H9 (cell line): ENCODE data around the gene FMNL1. TPM values are rescaled to one million over a fixed set of nuclear protein-coding genes. Genes with fewer than 3 reads are reported as not detected.

Experiments
- DNase-seq: peaks from one replicate; pipeline ENCODE4 v3.0.0-alpha.2; 2017
- H2AFZ ChIP-seq: one replicate; pipeline ENCODE4 v1.6.1; 2013; ENCODE audit warnings: mild to moderate bottlenecking, low read length, control low read depth, moderate library complexity
- H2AK5ac ChIP-seq: 2 replicates; pipeline ENCODE4 v1.6.1; 2013; ENCODE audit warnings: low read length, control low read depth, mixed read lengths; ENCODE audit not compliant: insufficient read length
- H2BK120ac ChIP-seq: one replicate; pipeline ENCODE4 v1.6.1; 2013; ENCODE audit warnings: low read depth, mild to moderate bottlenecking, low read length, control low read depth, inconsistent platforms; ENCODE audit not compliant: poor library complexity, severe bottlenecking
- H2BK12ac ChIP-seq: 2 replicates; pipeline ENCODE4 v1.6.1; 2013; ENCODE audit warnings: low read length, control low read depth, mixed read lengths, low read depth; ENCODE audit not compliant: insufficient read length
- H2BK15ac ChIP-seq: 2 replicates; pipeline ENCODE4 v1.6.1; 2013; ENCODE audit warnings: low read depth, low read length, control low read depth
- H2BK20ac ChIP-seq: one replicate; pipeline ENCODE4 v1.6.1; 2013; ENCODE audit warnings: low read depth, mild to moderate bottlenecking, low read length, control low read depth, inconsistent platforms; ENCODE audit not compliant: poor library complexity, severe bottlenecking
- H2BK5ac ChIP-seq: 2 replicates; pipeline ENCODE4 v1.6.1; 2013; ENCODE audit warnings: low read length, control low read depth, mixed read lengths; ENCODE audit not compliant: insufficient read length
- H3K14ac ChIP-seq: 2 replicates; pipeline ENCODE4 v1.6.1; 2013; ENCODE audit warnings: low read length, control low read depth; ENCODE audit not compliant: insufficient read depth
- H3K18ac ChIP-seq: 2 replicates; pipeline ENCODE4 v1.6.1; 2013; ENCODE audit warnings: low read depth, mild to moderate bottlenecking, mixed read lengths, low read length, control low read depth; ENCODE audit not compliant: insufficient read length
- H3K23ac ChIP-seq: 2 replicates; pipeline ENCODE4 v1.6.1; 2013; ENCODE audit warnings: low read length, control low read depth, mixed read lengths, low read depth; ENCODE audit not compliant: insufficient read length
- H3K23me2 ChIP-seq: 2 replicates; pipeline ENCODE4 v1.6.1; 2013; ENCODE audit warnings: low read depth, mild to moderate bottlenecking, mixed read lengths, low read length, control low read depth; ENCODE audit not compliant: insufficient read length, poor library complexity, severe bottlenecking
- H3K27ac ChIP-seq: 2 replicates; pipeline ENCODE4 v1.5.1; 2013; ENCODE audit warnings: low read length, control low read depth, mixed read lengths, low read depth; ENCODE audit not compliant: insufficient read length
- H3K27me3 ChIP-seq: 2 replicates; pipeline ENCODE4 v1.6.1; 2013; ENCODE audit warnings: low read length, control low read depth, inconsistent platforms; ENCODE audit not compliant: insufficient read depth
- H3K4ac ChIP-seq: 2 replicates; pipeline ENCODE4 v1.6.1; 2013; ENCODE audit warnings: low read depth, mild to moderate bottlenecking, control low read depth, inconsistent platforms, low read length, moderate library complexity
- H3K4me1 ChIP-seq: 2 replicates; pipeline ENCODE4 v1.6.1; 2013; ENCODE audit warnings: low read length, control low read depth, inconsistent platforms; ENCODE audit not compliant: insufficient read depth
- H3K4me2 ChIP-seq: 2 replicates; pipeline ENCODE4 v1.6.1; 2013; ENCODE audit warnings: low read length, control low read depth, mixed read lengths; ENCODE audit not compliant: insufficient read length, insufficient read depth
- H3K56ac ChIP-seq: 2 replicates; pipeline ENCODE4 v1.6.1; 2013; ENCODE audit warnings: low read depth, mild to moderate bottlenecking, mixed read lengths, low read length, control low read depth; ENCODE audit not compliant: insufficient read length
- H3K79me1 ChIP-seq: 2 replicates; pipeline ENCODE4 v1.6.1; 2013; ENCODE audit warnings: low read depth, mild to moderate bottlenecking, moderate library complexity, low read length, control low read depth, inconsistent platforms; ENCODE audit not compliant: insufficient read depth, poor library complexity, severe bottlenecking
- H3K79me2 ChIP-seq: 2 replicates; pipeline ENCODE4 v1.6.1; 2013; ENCODE audit warnings: low read length, control low read depth, inconsistent platforms; ENCODE audit not compliant: insufficient read depth
- H3K9ac ChIP-seq: 2 replicates; pipeline ENCODE4 v1.6.1; 2013; ENCODE audit warnings: low read length, control low read depth, mixed read lengths; ENCODE audit not compliant: insufficient read length; ENCODE audit errors: extremely low read depth
- H3K9me3 ChIP-seq: one replicate; pipeline ENCODE4 v1.6.1; 2013; ENCODE audit warnings: low read depth, low read length, inconsistent platforms; ENCODE audit not compliant: control insufficient read depth
- H3T11ph ChIP-seq: one replicate; pipeline ENCODE4 v1.6.1; 2013; ENCODE audit warnings: mild to moderate bottlenecking, low read length, control low read depth, inconsistent platforms
- H4K20me1 ChIP-seq: one replicate; pipeline ENCODE4 v1.6.1; 2013; ENCODE audit not compliant: control insufficient read depth, insufficient read length, insufficient read depth
- H4K5ac ChIP-seq: 2 replicates; pipeline ENCODE4 v1.6.1; 2013; ENCODE audit warnings: low read depth, mild to moderate bottlenecking, mixed read lengths, low read length, control low read depth; ENCODE audit not compliant: insufficient read length
- H4K8ac ChIP-seq: replicated peaks from 2 replicates; pipeline ENCODE4 v1.6.1; 2013; ENCODE audit warnings: low read length, control low read depth, mixed read lengths, low read depth; ENCODE audit not compliant: insufficient read length
- H4K91ac ChIP-seq: 2 replicates; pipeline ENCODE4 v1.6.1; 2013; ENCODE audit warnings: low read depth, mild to moderate bottlenecking, moderate library complexity, mixed read lengths, low read length, control low read depth; ENCODE audit not compliant: insufficient read length
- H3K27ac Mint-ChIP-seq, 3 experiments: 2 replicates in 2 of 3; 3 replicates in 1 of 3; pipeline ENCODE4 v1.8.0; 2020 to 2021; ENCODE audit warnings: mixed read lengths in 3 of 3, mild to moderate bottlenecking in 1 of 3, moderate library complexity in 1 of 3
- H3K27me3 Mint-ChIP-seq: 2 replicates; pipeline ENCODE4 v1.8.0; 2021; ENCODE audit warnings: low read depth, mild to moderate bottlenecking, moderate library complexity, mixed read lengths
- H3K36me3 Mint-ChIP-seq, 3 experiments: 2 replicates in 2 of 3; 3 replicates in 1 of 3; pipeline ENCODE4 v1.8.0; 2020 to 2021; ENCODE audit warnings: low read depth in 3 of 3, mixed read lengths in 3 of 3; ENCODE audit not compliant: insufficient read depth in 1 of 3
- H3K4me1 Mint-ChIP-seq, 2 experiments: 2 replicates each; pipeline ENCODE4 v1.8.0; 2020; ENCODE audit warnings: mixed read lengths in 2 of 2
- H3K4me3 Mint-ChIP-seq, 2 experiments: 2 replicates in 1 of 2; 3 replicates in 1 of 2; pipeline ENCODE4 v1.8.0; 2020 to 2021; ENCODE audit warnings: mild to moderate bottlenecking in 2 of 2, mixed read lengths in 2 of 2, moderate library complexity in 1 of 2
- H3K9me3 Mint-ChIP-seq, 2 experiments: 2 replicates in 1 of 2; 3 replicates in 1 of 2; pipeline ENCODE4 v1.8.0; 2020; ENCODE audit warnings: mild to moderate bottlenecking in 2 of 2, mixed read lengths in 2 of 2, moderate library complexity in 1 of 2
- WGBS: extraction: QIAGEN DNeasy Blood & Tissue Kit; methylation state at CpG from one replicate; pipeline ENCODE4 v1.1.7; 2013; ENCODE audit warnings: missing lambda C conversion rate, low lambda C conversion rate, mixed read lengths; ENCODE audit not compliant: insufficient read length; ENCODE audit errors: extremely low coverage; 5-methylcytosine and 5-hydroxymethylcytosine counted together
- total RNA-seq: library from RNA; stranded (reverse); gene quantifications from 2 replicates; pipeline ENCODE4 v1.2.1, GENCODE V29; 2021
- TF ChIP-seq, protein P1 (sequence below): fragments of 200-600 bp; sonication (generic); conservative IDR thresholded peaks from 3 replicates; pipeline ENCODE4 v1.8.0; 2021; ENCODE audit warnings: antibody characterized with exemption, mild to moderate bottlenecking

Gene FMNL1
- total RNA-seq, 1 experiment from 2014 or later = 6.9 TPM

GRCh38 chr17:45293413-45294211, 71.9 kb downstream of the FMNL1 start:
- Histone ChIP-seq H3K14ac (no peak overlapping the region), H3K4me1 (no peaks in the 10 kb centered on the region; the same call in 1 of the 2 replicates), H3K27me3 (no peaks in the 10 kb centered on the region), H4K8ac (no peak overlapping the region), H2AFZ (no peak overlapping the region), H3K4ac (no peak overlapping the region), H2BK15ac (no peak overlapping the region), H3T11ph (no peak overlapping the region), H3K56ac (no peak overlapping the region), H2BK20ac (no peak overlapping the region), H4K91ac (no peak overlapping the region), H3K9me3 (no peaks in the 10 kb centered on the region), H3K9ac (no peak overlapping the region), H2BK5ac (no peak overlapping the region), H3K18ac (no peak overlapping the region), H3K23me2 (no peaks in the 10 kb centered on the region), H3K79me2 (no peaks in the 10 kb centered on the region; the same call in 1 of the 2 replicates), H2BK120ac (no peak overlapping the region), H3K79me1 (no peaks in the 10 kb centered on the region), H3K4me2 (no peak overlapping the region), H2AK5ac (no peak overlapping the region), H3K23ac (no peak overlapping the region), H4K5ac (no peak overlapping the region), H2BK12ac (no peak overlapping the region), H4K20me1 (no peaks in the 10 kb centered on the region), H3K27ac (no peak overlapping the region)
- no peak overlapping the region for H3K4me3 Mint-ChIP-seq
- WGBS = no CpG with 5 or more reads among the region's 10 CpGs
- H3K9me3 Mint-ChIP-seq = no peaks in the 10 kb centered on the region
- no peaks in the 10 kb centered on the region for H3K27me3 Mint-ChIP-seq
- peaks cover 5 to 16% (median 14%) of the 10 kb centered on the region in 3 experiments; a peak in 6 of 7 replicates for H3K36me3 Mint-ChIP-seq
- TF ChIP-seq, protein P1, sequence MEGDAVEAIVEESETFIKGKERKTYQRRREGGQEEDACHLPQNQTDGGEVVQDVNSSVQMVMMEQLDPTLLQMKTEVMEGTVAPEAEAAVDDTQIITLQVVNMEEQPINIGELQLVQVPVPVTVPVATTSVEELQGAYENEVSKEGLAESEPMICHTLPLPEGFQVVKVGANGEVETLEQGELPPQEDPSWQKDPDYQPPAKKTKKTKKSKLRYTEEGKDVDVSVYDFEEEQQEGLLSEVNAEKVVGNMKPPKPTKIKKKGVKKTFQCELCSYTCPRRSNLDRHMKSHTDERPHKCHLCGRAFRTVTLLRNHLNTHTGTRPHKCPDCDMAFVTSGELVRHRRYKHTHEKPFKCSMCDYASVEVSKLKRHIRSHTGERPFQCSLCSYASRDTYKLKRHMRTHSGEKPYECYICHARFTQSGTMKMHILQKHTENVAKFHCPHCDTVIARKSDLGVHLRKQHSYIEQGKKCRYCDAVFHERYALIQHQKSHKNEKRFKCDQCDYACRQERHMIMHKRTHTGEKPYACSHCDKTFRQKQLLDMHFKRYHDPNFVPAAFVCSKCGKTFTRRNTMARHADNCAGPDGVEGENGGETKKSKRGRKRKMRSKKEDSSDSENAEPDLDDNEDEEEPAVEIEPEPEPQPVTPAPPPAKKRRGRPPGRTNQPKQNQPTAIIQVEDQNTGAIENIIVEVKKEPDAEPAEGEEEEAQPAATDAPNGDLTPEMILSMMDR = no peak
- peak; percentile 73 for DNase-seq
- peaks cover 12 to 17% of the 10 kb centered on the region in 2 experiments for H3K4me1 Mint-ChIP-seq
- H3K27ac Mint-ChIP-seq = peak overlapping the region; percentile 22 to 92 (median 37); a peak in 3 of 7 replicates
